ENCODE data around the gene SELENOP.
"Not testable (repeated sequence)": the region's sequence is repeated elsewhere in the genome, so short reads cannot be mapped to it uniquely, and the experiment has no call there.

SELENOP gene

GRCh38 chr5:42826757-42827515, 15.2 kb upstream of the SELENOP start:
- no peak for DNase-seq

GRCh38 chr5:42825422-42826148, 13.9 kb upstream of the SELENOP start:
- no peak for DNase-seq

GRCh38 chr5:42824347-42824976, 12.8 kb upstream of the SELENOP start:
- DNase-seq = no peak

DNA sequence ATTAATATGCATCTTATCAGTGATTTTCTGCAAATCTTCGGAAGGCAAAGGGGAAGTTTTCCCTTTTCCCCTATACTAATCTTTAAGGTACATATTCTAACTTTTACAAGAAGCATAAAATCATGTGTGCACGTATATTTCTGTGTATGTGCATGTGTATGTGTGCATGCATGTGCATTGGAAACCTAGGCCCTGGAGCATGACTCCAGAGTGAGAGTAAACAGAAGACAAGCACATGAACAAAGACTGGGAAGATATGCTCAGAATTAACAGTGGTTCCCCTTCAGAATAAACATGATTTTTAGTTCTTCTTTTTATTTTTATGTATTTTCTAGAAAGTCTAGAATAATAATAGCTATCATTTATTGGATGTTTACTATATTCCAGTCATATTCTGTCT, 10.9 kb upstream of the SELENOP start:
- DNase-seq = no peak

- no peak for DNase-seq
Observed at GRCh38 chr5:42819745-42820144, 8.1 kb upstream of the SELENOP start.

- not testable (repeated sequence) for DNase-seq
Observed at GRCh38 chr5:42816546-42816945, 4.9 kb upstream of the SELENOP start.

- no peak for DNase-seq
Observed at GRCh38 chr5:42813533-42813932, 1.8 kb upstream of the SELENOP start.

GRCh38 chr5:42812620-42813019, 928 bp upstream of the SELENOP start:
- DNase-seq = no peak

DNA sequence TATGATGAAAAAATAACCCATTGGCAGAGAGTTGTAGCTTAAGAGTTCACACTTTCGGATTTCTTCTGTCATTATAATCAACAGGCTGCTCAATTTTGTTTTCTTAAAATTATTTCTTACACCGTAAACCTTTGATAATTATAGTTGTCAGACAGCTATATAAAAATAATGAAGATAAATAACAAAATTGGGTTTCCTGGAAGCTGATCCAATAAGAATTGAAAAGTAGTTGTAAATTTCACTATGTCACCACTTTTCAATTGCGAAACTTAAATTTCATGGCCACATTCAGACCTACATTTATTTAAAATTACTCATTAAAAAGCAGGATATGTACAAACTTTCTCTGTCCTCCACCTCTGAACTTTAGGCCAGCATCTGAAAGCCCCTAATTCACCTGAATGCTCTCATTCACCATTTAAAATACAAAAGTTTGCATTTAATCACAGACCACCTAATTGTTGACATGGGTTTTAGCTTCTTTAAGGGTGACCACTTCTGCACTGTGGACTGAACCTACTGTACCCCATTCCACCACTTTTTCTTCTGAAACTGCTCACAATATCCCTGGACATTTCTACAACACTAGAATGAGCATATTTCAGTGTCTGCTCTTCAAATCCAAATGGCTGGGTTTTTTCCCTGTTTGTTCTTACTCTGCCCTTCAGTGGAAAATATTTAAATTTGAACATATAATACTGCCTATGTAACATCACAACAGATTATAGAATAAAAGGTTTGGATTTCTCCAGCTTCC, 680 bp downstream of the SELENOP start:
- peak; percentile 20 for DNase-seq

GRCh38 chr5:42808888-42809611, 2.6 kb downstream of the SELENOP start:
- no peak for DNase-seq

DNA sequence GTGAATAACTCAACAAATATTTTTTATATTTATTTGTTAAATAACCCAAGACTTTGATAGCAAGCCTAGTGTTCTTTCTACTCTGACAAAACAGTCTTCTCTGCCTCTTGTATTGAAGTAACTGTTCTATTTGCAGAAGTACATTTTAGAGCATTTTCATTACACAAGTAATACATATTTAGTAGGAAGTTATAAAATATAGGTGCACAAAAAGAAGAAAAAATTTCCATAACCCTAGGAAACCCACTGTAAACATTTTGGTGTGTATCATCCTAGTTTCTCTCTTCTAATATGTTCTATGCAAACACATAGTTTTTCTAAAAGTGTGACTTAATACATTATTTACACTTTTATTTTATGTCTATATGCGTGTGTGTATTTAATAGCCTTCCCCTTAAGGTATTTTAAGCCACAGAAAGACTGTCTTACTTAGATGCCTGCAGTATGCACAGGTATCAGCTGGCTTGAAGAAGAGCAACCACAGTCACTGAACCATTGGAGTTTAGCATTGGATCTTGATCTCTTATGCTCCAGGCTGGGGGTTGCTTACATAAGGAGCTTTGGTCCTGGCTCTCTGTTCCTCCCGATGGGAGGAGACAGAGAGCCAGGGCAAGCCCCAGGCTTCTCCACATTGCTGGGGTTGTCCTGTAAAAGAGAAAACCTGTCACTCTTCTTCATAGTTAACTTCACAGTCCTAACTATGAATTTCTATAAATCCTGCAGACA, 3.8 kb downstream of the SELENOP start:
- DNase-seq = no peak

- DNase-seq = no peak
Observed at GRCh38 chr5:42806701-42807262, 4.9 kb downstream of the SELENOP start.

DNA sequence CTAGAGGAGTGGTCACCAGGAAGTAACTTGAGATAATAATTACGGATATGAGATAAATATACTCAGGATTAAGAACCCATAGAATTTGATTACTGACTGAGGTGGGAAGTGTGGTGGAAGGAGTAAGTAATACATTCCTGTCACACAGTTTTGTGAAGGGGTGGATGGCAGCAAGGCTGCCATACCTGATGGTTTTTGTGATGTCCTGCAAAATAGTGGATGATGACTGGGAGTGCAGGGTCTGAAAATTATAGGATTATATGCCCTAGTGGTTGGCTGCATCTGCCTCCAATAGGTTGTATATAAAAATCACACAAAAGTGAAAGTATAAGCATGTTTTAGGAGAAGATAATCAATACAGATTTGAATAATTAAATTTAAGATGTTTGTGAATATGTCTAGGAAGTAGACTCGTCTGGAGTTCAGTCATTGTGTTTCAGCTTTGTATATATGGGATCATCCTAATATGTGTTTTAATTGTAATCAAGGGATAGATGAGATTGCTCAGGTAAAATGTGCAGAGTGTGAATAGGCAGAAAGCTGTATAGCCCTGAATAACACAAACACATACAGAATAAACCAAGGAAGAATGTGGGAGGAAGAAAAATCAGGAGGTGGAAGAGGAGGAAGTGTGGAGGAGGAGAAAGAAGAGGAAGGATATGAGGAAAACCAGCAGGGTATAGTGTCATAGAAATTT, 5.5 kb downstream of the SELENOP start:
- no peak for DNase-seq

DNA sequence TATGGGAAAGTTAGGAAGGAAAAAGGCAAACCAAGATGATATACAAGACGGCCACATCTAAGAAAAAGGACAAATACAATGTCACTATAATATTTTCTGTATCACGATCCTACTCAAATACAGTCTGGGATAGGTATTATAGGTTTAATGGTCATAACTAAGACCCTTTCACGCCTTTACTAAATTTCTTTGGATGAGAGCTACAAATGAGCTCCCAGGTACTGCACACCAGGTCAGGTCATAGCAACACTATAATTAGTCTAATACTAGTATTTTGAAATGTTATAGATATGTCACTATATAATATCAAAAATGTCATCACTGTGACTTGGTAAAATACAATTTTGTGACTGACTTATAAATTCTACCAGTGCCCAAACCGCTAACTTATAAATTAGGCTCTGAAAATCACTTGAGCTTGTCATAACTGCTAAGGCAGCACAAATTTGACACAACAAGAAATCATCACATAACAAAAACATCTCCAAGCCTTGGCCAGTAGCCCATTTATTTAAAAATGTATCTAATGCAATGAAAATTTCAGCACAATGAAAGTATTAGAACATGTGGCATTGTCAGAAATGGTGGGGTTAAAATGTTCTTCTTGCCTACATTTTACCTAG, 6.9 kb downstream of the SELENOP start:
- DNase-seq = no peak

DNA sequence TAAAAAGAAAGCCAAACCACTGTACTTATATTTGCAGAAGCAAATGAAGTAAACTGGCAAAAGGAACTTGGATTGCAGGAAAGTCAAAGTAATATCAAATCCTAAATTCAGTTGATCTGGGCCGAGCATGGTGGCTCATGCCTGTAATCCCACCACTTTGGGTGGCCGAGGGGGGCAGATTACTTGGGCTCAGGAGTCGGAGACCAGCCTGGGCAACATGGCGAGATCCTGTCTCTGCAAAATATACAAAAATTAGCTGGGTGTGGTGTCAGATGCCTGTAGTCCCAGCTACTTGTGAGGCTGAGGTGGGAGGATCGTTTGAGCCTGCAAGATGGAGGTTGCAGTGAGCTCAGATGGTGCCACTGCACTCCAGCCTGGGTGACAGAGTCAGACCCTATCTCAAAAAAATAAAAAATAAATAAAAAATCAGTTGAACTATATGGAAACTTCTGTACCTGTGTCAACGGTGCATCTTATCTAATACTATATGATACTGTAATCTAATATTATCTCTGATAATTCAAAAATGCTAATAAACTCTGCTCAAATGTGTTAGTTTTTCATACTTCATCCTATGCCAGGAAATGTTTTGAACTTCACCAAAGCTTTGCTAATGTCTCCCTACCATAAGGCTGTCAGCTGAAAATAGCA, 10.1 kb downstream of the SELENOP start:
- DNase-seq = no peak

GRCh38 chr5:42800748-42801330, 10.9 kb downstream of the SELENOP start:
- DNase-seq = no peak

DNA sequence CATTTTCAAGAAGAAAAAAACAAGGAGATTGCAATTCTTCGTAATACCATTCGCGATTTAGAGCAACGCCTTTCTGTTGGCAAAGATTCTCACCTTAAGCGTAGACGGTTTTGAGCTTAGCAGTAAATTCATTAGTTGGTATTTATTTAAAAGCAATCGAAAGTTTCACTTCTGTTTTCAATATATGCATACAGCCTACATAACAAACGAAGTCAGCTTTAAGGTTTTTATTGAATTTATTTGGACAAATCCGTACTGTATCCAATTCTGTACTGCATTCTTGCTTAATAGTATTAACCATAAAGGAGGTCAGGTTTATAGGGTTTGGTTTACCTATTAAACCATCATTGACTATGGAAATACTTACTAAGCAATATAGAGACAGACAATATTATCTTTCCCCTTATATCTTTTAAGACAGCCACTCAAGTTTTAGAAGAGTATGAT, 12.0 kb downstream of the SELENOP start:
- DNase-seq = no peak

- no peak for DNase-seq
Observed at GRCh38 chr5:42799241-42799608, 12.5 kb downstream of the SELENOP start.
